ENCODE data around the gene GSTA3. TPM values are rescaled to one million over a fixed set of nuclear protein-coding genes. Genes with fewer than 3 reads are reported as not detected.
"Not testable (repeated sequence)": the region's sequence is repeated elsewhere in the genome, so short reads cannot be mapped to it uniquely, and the experiment has no call there.

The GSTA3 gene
- total RNA-seq, 2 donors from 2014 or later, result not detected

DNA sequence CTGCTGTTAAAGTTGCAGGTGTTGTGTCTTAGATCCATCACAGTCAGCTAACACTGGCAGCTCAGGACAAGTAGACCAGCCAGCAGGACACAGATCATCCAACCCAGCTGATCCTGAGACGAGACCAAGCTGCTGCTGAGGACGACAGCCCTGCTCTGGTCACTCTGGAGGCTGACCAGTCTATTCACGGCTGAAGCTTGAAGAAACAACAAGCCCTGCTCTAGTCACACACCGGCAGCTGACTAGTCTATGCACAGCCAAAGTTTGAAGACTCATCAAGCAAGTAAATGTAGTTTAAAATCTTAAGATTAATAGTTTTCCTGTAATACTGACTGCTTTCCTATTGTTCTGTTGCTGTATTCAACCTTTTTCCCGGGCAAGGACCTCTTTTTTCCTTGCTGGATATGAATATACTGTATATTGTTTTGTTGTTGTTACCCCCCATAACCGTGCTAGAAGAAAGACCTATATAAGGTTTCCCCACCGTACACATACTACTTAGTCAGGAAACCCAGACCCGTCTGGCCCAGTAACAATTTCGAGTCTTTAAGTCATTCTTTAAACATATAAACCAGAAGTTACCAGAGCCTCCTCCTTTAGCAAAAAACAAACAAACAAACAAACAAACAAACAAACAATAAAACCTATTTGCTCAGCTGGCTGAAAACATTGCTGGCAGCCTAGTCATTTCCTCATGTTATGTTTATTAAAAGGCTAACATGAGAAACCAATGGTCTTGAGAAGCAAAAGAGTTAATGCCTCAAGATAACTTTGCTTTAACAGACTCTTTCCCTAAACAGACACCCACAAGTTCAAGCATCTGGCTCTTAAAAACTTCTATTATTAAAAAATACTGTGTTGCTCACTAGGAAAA is 16.7 kb upstream of the GSTA3 start:
- no peaks in the 10 kb centered on the region for H3K9me3 ChIP-seq
- no peaks in the 10 kb centered on the region for H3K27me3 ChIP-seq
- H3K4me1 ChIP-seq, result no peaks in the 10 kb centered on the region
- TF ChIP-seq CTCF (IDR thresholded peaks at IDR 0.05), result no peak
- DNase-seq (ENCODE audit: low spot score), result no peak
- no peaks in the 10 kb centered on the region for H3K36me3 ChIP-seq
- no peak overlapping the region for H3K4me3 ChIP-seq
- no peak overlapping the region for H3K27ac ChIP-seq

DNA sequence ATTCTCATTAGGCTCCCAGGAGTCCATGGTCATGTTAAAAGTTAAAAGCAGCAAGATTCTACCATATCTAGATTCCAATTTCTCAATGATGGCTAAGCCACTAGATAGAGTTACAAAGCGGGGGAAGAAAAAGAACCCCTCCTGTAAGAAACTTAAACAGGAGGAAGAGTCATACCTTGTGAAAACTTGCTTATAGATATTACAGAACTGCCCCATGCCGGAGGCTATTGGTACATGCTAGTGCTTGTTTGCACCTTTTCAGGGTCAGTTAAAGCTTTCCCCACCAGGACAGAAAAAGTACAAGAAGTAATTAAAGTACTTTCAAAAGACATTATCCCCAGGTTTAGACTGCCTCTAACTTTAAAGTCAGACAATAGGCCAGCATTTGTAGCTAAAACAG is 15.5 kb upstream of the GSTA3 start:
- no peak for TF ChIP-seq CTCF (IDR thresholded peaks at IDR 0.05)
- Histone ChIP-seq H3K9me3 (no peaks in the 10 kb centered on the region), H3K4me3 (no peak overlapping the region), H3K36me3 (no peaks in the 10 kb centered on the region), H3K4me1 (no peaks in the 10 kb centered on the region), H3K27ac (no peak overlapping the region), H3K27me3 (no peaks in the 10 kb centered on the region)
- DNase-seq (ENCODE audit: low spot score), result no peak

- not testable (repeated sequence) for H3K36me3 ChIP-seq; H3K27ac ChIP-seq; H3K27me3 ChIP-seq; H3K4me1 ChIP-seq; H3K9me3 ChIP-seq; H3K4me3 ChIP-seq; DNase-seq (ENCODE audit: low spot score)
These were observed 14.2 kb upstream of the GSTA3 start for GRCh38 chr6:52923689-52924088.

DNA sequence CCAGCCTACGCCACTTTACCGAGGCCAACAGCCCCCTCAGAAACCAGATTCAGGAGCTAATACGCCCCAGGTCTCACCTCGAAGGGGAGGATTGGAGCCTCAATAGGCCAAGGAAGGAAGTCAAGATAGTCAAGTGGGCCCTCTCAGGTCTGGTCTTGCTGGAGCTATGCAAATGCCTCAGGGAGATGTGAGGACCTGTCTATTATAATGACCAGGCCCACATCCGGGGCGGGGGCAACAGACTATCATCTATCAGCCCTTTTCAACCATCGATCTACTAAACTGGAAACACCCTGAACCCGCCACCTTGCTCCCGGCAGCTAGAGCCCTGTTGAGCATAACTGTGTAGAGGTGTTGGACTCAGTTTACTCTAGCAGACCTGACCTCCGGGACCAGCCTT is 12.7 kb upstream of the GSTA3 start:
- TF ChIP-seq CTCF (IDR thresholded peaks at IDR 0.05), result no peak
- no peaks in the 10 kb centered on the region for H3K4me1 ChIP-seq
- no peak overlapping the region for H3K4me3 ChIP-seq
- H3K27me3 ChIP-seq, result no peaks in the 10 kb centered on the region
- no peaks in the 10 kb centered on the region for H3K9me3 ChIP-seq
- no peaks in the 10 kb centered on the region for H3K36me3 ChIP-seq
- no peak overlapping the region for H3K27ac ChIP-seq
- DNase-seq (ENCODE audit: low spot score), result no peak

DNA sequence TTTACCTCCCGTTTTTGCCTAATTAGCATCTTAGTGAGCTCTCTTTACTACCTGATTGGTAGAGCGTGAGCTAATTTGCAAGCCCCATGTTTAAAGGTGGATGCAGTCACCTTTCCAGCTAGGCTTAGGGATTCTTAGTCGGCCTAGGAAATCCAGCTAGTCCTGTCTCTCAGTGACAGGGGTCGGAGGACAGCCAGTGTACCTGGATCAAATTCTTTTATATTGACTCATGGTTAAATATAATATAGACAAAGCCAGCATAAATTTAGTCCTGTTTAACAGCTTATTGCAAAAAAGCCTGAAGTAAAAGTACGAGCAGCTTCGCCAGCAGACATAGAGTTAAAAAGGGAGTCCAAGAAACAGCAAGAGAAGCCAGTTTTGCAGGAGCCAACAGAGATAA is 12.2 kb upstream of the GSTA3 start:
- Histone ChIP-seq H3K27me3 (no peaks in the 10 kb centered on the region), H3K4me3 (no peak overlapping the region), H3K27ac (no peak overlapping the region), H3K36me3 (no peaks in the 10 kb centered on the region), H3K9me3 (no peaks in the 10 kb centered on the region), H3K4me1 (no peaks in the 10 kb centered on the region)
- DNase-seq (ENCODE audit: low spot score), result no peak
- no peak for TF ChIP-seq CTCF (IDR thresholded peaks at IDR 0.05)

DNA sequence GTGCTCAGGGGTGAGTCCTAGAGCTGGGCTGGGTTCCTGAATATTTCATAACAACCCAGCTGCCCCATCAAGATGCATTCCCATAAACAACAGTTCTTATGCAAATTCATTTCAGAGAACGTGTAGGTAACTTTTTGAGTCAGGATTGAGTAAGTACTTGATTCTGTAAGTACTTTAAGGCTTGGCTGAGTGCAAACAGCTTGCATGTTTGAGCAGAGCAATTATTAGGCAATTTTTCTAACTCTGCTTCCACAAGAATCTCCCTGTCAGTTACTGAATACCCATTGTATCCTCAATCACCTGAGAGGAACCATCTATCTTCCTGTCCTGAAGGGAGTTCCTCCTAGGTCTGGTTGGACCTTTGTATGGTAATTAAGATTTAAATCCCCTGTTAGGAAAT is 10.0 kb upstream of the GSTA3 start:
- H3K4me1 ChIP-seq; H3K36me3 ChIP-seq; H3K9me3 ChIP-seq; H3K27me3 ChIP-seq; DNase-seq (ENCODE audit: low spot score); H3K4me3 ChIP-seq; H3K27ac ChIP-seq: not testable (repeated sequence)

DNA sequence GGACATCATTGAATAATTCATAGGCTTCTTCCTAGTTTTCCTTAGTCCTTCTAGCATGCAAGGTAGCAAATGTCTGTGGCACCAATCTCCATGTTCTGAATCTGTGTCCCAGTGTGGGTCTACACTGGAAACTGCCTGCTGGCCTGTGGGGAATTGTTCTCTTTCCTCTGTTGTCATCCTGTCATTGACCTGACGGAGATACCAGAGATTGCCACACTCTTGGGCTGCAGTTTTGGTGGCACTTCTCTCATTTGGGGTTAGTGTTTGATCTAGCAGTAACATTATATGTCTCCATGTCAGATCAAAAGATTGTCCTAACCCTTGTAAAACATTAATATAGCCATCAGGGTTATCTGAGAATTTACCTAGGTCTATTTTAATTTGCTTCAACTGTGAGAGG is 9.3 kb upstream of the GSTA3 start:
- not testable (repeated sequence) for H3K27me3 ChIP-seq; DNase-seq (ENCODE audit: low spot score); H3K4me1 ChIP-seq; H3K9me3 ChIP-seq; H3K27ac ChIP-seq; H3K4me3 ChIP-seq; H3K36me3 ChIP-seq

DNA sequence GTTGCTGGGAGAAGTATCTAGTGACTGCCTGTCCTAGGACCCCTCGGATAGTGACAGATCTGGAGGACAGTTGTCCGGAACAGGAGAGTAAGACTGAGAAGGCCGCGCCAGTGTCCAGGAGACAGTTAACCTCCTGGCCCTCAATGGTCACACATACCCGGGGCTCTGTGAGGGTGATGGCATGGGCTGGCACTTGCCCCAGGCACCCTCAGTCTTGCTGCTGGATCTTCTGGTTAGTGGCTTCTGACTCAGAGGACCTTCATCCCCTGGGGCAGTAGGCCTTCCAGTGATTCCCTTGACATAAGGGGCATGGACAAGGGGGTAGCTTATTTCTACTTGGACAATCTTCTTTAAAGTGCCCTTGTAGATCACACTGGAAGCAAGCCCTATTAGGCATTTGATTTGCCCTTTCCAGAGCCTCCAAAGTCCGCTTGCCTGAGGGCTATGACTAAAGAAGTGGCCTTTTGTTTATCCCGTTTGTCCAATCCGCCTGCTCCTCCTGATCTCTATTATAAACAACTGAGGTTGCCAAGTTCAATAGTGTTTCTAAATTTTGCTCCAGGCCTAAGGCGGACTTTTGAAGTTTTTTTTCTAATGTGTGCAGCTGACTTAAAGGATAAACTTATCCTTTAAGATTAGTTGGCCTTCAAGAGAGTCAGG is 8.7 kb upstream of the GSTA3 start:
- not testable (repeated sequence) for H3K4me3 ChIP-seq; H3K36me3 ChIP-seq; H3K27ac ChIP-seq; H3K9me3 ChIP-seq; H3K4me1 ChIP-seq; DNase-seq (ENCODE audit: low spot score); H3K27me3 ChIP-seq
